ENCODE measurements around the gene CIITA.

The CIITA gene

DNA sequence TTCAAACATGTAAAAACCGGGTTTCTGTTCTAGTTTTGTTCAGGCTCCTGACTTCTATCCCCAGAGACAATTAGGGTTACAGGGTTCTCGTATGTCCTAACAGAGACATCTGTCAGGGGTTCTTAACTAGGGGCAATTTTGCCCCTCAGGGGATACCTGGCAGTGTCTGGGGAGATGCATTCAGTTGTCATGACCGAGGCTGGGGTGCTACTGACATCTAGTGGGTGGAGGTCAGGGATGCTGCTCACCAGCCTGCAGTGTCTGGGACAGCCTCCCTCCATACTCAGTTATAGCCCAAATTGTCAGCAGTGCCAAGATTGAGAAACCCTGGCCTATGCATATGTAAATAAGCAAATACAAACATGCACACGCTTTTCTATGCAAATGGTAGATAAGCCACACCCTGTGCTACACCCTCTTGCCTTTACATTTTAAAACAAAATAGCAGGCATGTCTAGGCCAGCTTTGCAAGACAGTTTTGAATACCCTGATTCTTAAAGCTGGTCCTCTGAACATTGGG, 104.8 kb downstream of the CIITA start:
- no peak for DNase-seq (ENCODE audit: low read depth)

DNA sequence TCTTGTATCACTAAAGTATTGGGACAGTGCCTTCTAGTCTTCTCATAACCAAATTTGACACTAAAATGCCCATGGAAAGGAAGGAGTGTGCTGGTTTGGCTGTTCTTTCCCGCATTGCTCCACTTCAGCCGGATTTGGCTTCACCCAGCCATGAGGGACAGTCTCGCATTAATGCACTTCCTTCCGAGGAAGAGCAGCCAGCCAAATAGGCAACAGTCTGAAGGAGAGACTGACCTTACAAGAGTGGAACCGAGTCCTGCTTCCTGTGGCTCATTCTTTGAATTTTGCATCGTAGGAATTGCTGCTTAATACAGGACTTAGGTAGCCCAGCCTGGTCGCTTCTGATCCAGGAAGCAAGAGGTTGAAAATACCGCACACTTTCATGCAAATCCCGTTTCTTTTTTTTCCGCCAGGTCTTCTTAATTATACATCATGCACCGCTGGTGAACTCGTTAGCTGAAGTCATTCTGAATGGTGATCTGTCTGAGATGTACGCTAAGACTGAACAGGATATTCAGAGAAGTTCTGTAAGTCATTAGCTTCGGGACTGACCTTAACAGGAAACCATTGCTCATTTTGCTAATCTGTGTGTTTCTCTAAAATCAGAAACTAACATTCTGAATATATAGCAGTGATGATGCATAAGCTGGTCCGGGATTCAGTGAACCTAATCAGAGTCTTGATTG, 105.6 kb downstream of the CIITA start:
- DNase-seq (ENCODE audit: low read depth) = no peak

DNA sequence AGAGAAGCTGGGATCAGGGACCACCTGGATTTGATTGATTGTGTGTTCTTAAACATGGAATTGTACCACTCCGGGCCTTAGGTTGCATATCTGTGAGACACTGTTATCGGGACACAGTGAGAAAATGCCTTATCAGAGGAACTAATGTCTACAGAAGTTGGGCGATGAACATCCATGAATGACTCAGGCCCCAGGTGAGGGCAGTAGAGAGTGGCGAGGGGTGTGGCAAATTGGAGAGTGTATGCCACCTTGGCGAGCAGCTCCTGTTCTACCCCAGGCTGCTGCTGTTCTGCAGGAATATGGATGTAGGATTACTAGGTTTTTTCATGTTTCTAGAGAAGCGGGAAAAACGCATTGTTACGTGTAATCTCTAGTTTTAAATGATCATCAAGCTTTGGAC, 106.2 kb downstream of the CIITA start:
- no peak for DNase-seq (ENCODE audit: low read depth)

DNA sequence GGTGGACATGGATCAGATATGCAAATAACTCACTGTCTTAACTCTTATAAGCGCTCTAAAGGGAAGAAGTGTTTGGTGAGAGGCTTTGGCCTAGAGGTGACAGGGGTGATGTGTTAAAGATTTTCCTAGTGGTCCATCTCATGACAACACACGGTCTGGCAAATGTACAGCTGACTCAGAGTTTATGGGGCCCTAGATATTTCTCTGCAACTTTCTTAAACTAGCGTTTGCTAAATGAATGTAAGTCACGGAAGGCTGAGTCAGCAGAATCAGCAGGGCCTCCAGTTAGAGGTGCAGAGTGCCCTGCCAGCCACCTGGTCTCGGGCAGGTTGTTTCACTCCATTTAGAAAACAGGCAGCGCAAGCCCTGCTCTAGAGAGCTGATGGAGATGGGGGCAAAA, 107.5 kb downstream of the CIITA start:
- DNase-seq (ENCODE audit: low read depth) = no peak
